ENCODE measurements around the gene VAV2.

DNA sequence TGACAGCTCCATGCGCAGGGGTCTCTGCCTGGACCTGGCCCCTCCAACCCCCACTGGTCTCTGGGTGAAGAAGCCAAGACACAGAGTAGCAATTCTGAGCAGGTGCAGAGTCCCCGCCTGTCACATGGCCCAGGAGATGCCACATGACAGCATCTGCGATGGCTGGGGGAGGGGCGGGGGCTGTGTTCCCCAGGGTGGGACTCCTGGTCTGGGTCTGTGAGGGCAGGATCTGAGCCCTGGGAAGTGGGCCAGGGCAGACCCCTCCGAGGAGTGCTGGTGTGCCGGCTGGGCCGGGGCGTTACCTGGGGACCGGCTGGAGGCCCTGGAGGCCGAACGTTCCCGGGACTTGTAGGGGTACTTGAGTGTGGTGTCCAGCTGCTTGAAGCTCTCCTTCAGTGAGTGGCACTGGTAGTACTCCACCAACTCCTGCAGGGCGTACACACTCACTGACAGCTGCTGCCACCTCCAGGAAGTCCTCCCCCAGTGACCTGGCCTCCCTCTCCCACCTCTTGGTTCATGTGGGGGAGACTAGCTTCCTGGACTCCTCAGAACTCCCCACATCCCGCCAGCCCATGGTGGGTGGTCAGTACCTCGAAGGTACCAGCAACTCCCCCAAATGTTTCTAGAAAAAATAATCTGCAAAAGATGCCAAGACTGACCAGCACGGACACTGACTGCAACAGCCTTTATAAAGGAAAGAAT, 221.9 kb downstream of the VAV2 start:
- TF ChIP-seq CTCF (conservative IDR thresholded peaks at IDR 0.05): no peak
- TF ChIP-seq ZFX (IDR thresholded peaks at IDR 0.05): no peak

All from C4-2B (cell line).